Measurements from ENCODE around the gene DDR1.

DNA sequence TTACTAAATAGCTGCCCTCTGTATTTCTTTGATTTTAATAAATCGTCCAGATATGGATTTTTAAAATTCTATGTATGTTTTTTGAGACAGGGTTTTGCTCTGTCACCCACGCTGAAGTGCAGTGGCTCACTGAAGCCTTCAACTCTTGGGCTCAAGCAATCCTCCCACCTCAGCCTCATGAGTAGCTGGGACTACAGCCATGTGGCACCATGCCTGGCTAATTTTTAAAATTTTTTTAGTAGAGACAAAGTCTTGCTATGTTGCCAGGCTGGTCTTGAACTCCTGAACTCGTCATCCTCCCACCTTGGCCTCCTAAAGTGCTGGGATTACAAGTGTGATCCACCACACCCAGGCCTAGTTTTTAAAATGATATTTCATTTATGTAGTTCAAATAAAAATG, 47.4 kb upstream of the DDR1 start:
- TF ChIP-seq, protein P1, sequence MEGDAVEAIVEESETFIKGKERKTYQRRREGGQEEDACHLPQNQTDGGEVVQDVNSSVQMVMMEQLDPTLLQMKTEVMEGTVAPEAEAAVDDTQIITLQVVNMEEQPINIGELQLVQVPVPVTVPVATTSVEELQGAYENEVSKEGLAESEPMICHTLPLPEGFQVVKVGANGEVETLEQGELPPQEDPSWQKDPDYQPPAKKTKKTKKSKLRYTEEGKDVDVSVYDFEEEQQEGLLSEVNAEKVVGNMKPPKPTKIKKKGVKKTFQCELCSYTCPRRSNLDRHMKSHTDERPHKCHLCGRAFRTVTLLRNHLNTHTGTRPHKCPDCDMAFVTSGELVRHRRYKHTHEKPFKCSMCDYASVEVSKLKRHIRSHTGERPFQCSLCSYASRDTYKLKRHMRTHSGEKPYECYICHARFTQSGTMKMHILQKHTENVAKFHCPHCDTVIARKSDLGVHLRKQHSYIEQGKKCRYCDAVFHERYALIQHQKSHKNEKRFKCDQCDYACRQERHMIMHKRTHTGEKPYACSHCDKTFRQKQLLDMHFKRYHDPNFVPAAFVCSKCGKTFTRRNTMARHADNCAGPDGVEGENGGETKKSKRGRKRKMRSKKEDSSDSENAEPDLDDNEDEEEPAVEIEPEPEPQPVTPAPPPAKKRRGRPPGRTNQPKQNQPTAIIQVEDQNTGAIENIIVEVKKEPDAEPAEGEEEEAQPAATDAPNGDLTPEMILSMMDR (conservative IDR thresholded peaks at IDR 0.05; ENCODE audit: low read depth, low read length) = no peak
- TF ChIP-seq EZH2phosphoT487 (IDR thresholded peaks at IDR 0.05; ENCODE audit: borderline replicate concordance, low read length) = no peak

Data from PC-3 (cell line).